ENCODE results near the gene CPA4. TPM values are rescaled to one million over a fixed set of nuclear protein-coding genes. Genes with fewer than 3 reads are reported as not detected.

CPA4 gene
- polyA plus RNA-seq, 1 donor from 2014 or later = 8.9 TPM

DNA sequence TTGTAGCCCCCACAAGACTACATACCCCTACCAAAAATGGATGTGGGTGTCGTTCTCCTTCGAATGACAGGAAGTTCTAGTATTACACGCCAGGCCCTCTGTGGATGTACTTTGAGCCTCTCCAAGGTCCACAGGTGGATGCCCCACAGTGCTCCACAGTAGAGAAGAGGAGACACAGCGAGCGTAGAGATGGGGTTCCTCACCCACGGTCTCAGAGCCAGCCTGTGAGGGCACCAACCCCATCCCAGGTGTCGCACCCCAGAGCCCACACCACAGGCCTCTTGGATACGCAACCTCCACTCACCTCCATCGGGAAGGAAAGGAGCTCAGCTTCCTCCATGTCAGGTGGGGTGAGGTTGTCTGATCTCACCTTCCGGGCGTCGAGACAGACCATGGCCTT, 54.0 kb downstream of the CPA4 start:
- Histone ChIP-seq H3K36me3 (ENCODE audit: insufficient read depth, low read length) (no peaks in the 10 kb centered on the region), H3K27me3 (ENCODE audit: insufficient read depth, low read depth, low read length) (no peaks in the 10 kb centered on the region), H3K9me3 (ENCODE audit: low read length) (no peaks in the 10 kb centered on the region), H3K27ac (ENCODE audit: low read length) (peak overlapping the region; percentile 81), H3K9me2 (ENCODE audit: insufficient read depth, low read length) (no peaks in the 10 kb centered on the region), H2AFZ (ENCODE audit: low read depth, low read length) (no peak overlapping the region), H3K79me2 (replicated peaks; ENCODE audit: insufficient read depth, low read length) (no peaks in the 10 kb centered on the region), H4K20me1 (ENCODE audit: insufficient read depth) (no peaks in the 10 kb centered on the region), H3F3A (ENCODE audit: insufficient read depth, low read length, poor library complexity, severe bottlenecking) (peaks cover 3% of the 10 kb centered on the region), H3K9ac (ENCODE audit: low read length) (no peak overlapping the region), H3K4me2 (ENCODE audit: low read length) (no peak overlapping the region), H3K4me3 (ENCODE audit: low read length) (no peak overlapping the region)
- TF ChIP-seq TAF1 (IDR thresholded peaks at IDR 0.05; ENCODE audit: low read depth) (no peak), SMC3 (conservative IDR thresholded peaks at IDR 0.05; ENCODE audit: poor library complexity) (no peak), RAD21 (conservative IDR thresholded peaks at IDR 0.05) (no peak), MXI1 (conservative IDR thresholded peaks at IDR 0.05; ENCODE audit: poor library complexity, severe bottlenecking) (no peak), POLR2AphosphoS5 (IDR thresholded peaks at IDR 0.05) (no peak)
- TF ChIP-seq, protein P1, sequence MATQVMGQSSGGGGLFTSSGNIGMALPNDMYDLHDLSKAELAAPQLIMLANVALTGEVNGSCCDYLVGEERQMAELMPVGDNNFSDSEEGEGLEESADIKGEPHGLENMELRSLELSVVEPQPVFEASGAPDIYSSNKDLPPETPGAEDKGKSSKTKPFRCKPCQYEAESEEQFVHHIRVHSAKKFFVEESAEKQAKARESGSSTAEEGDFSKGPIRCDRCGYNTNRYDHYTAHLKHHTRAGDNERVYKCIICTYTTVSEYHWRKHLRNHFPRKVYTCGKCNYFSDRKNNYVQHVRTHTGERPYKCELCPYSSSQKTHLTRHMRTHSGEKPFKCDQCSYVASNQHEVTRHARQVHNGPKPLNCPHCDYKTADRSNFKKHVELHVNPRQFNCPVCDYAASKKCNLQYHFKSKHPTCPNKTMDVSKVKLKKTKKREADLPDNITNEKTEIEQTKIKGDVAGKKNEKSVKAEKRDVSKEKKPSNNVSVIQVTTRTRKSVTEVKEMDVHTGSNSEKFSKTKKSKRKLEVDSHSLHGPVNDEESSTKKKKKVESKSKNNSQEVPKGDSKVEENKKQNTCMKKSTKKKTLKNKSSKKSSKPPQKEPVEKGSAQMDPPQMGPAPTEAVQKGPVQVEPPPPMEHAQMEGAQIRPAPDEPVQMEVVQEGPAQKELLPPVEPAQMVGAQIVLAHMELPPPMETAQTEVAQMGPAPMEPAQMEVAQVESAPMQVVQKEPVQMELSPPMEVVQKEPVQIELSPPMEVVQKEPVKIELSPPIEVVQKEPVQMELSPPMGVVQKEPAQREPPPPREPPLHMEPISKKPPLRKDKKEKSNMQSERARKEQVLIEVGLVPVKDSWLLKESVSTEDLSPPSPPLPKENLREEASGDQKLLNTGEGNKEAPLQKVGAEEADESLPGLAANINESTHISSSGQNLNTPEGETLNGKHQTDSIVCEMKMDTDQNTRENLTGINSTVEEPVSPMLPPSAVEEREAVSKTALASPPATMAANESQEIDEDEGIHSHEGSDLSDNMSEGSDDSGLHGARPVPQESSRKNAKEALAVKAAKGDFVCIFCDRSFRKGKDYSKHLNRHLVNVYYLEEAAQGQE (IDR thresholded peaks at IDR 0.05; ENCODE audit: borderline replicate concordance) = no peak

DNA sequence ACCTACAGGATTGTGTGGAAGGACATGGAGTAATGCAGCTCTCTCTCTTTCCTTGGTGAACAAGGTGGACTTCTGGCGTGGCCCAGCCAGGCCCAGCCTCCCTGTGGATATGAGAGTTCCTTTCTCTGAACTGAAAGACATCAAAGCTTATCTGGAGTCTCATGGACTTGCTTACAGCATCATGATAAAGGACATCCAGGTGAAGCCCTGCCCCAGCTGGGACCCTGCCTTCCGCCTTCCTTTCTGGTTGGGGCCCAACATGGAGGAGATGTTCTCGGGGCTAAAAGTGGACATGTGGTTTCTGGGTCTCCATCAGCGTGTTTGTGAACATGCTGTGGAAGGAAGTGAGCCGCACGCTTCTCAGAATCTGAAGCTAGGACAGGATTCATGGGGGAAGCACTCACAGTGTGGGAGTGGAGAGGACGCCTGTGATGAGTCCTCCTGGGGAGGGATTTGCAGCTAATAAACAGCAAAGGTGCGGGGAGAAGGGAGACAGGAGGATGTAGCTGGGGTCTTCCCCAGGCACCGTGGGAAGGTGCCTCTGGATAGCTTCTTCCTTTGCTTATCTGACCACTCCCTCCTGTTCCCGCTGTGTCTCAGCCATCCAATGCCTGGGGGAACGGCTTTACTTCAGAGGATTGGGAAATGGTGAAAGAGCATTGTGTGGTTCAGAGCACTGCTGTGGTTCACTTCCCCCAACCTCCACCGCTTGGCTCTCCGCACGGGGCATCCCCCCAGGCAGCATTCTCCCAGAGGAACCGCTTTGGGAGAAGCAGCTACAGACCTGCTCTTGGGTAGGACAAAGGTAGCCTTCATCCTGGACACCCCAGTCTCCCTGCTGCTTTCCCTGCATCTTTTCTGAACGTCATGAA, 57.2 kb downstream of the CPA4 start:
- Histone ChIP-seq H3K9ac (ENCODE audit: low read length) (peak overlapping the region; percentile 82), H3K4me2 (ENCODE audit: low read length) (no peak overlapping the region), H2AFZ (ENCODE audit: low read depth, low read length) (no peak overlapping the region), H3K27ac (ENCODE audit: low read length) (peak overlapping the region; percentile 99), H4K20me1 (ENCODE audit: insufficient read depth) (no peaks in the 10 kb centered on the region), H3K9me2 (ENCODE audit: insufficient read depth, low read length) (no peaks in the 10 kb centered on the region), H3F3A (ENCODE audit: insufficient read depth, low read length, poor library complexity, severe bottlenecking) (peaks cover 11% of the 10 kb centered on the region), H3K36me3 (ENCODE audit: insufficient read depth, low read length) (no peaks in the 10 kb centered on the region), H3K79me2 (replicated peaks; ENCODE audit: insufficient read depth, low read length) (no peaks in the 10 kb centered on the region), H3K9me3 (ENCODE audit: low read length) (no peaks in the 10 kb centered on the region), H3K27me3 (ENCODE audit: insufficient read depth, low read depth, low read length) (no peaks in the 10 kb centered on the region), H3K4me3 (ENCODE audit: low read length) (no peak overlapping the region)
- no peak for TF ChIP-seq SMC3 (conservative IDR thresholded peaks at IDR 0.05; ENCODE audit: poor library complexity)
- no peak for TF ChIP-seq MXI1 (conservative IDR thresholded peaks at IDR 0.05; ENCODE audit: poor library complexity, severe bottlenecking)
- TF ChIP-seq TAF1 (IDR thresholded peaks at IDR 0.05; ENCODE audit: low read depth) = no peak
- no peak for TF ChIP-seq POLR2AphosphoS5 (IDR thresholded peaks at IDR 0.05)
- TF ChIP-seq EP300 (conservative IDR thresholded peaks at IDR 0.05; ENCODE audit: poor library complexity, severe bottlenecking) = no peak

DNA sequence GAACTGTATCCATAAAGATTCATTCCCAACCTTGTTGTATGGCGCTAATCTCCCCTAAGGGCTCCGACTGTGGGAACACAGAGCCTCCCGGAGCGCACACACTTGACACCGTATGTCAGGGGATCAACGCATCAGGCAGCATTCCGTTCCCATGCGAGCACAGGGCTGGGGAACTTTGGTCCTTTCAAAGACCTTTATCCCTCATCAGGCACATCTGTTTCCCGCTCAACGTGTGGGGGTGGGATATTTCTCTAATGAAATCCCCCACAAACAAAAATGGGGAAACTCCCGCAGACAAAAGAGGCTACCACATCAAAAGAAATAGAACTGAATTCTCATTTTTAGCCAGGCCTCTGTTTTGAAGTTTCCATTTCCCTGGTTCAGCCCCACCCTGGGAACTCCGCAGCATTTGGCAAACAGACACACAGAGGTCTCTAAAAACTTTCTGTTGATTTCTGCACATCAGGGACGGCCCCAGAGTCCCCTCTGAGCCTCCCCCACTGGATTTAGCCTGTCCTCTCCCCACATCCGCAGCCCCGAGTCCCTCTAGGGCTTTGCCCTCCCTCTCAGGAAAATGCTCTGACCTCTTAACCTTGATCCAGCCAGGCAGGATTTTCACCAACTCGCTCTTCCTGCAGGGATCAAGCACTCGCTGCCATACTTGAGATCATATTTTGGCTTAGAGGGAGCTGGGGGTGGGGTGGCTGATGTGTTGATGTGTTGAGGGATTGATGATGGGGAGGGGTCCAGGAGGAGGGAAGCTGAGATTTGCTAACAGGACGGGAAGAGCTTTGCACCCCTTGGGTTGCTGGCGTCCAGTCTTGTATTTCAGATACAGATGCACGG, 58.2 kb downstream of the CPA4 start:
- TF ChIP-seq EP300 (conservative IDR thresholded peaks at IDR 0.05; ENCODE audit: poor library complexity, severe bottlenecking) (peak; percentile 8), SMC3 (conservative IDR thresholded peaks at IDR 0.05; ENCODE audit: poor library complexity) (no peak), POLR2AphosphoS5 (IDR thresholded peaks at IDR 0.05) (peak; percentile 62)
- TF ChIP-seq, protein P1 (IDR thresholded peaks at IDR 0.05; ENCODE audit: borderline replicate concordance) = peak; percentile 91
- Histone ChIP-seq H3F3A (ENCODE audit: insufficient read depth, low read length, poor library complexity, severe bottlenecking) (peaks cover 11% of the 10 kb centered on the region), H3K27me3 (ENCODE audit: insufficient read depth, low read depth, low read length) (no peaks in the 10 kb centered on the region), H3K9ac (ENCODE audit: low read length) (peak overlapping the region; percentile 82), H3K9me2 (ENCODE audit: insufficient read depth, low read length) (no peaks in the 10 kb centered on the region), H3K36me3 (ENCODE audit: insufficient read depth, low read length) (no peaks in the 10 kb centered on the region), H3K9me3 (ENCODE audit: low read length) (no peaks in the 10 kb centered on the region), H3K4me2 (ENCODE audit: low read length) (no peak overlapping the region), H3K27ac (ENCODE audit: low read length) (peak overlapping the region; percentile 99), H2AFZ (ENCODE audit: low read depth, low read length) (no peak overlapping the region), H4K20me1 (ENCODE audit: insufficient read depth) (no peaks in the 10 kb centered on the region), H3K79me2 (replicated peaks; ENCODE audit: insufficient read depth, low read length) (no peaks in the 10 kb centered on the region), H3K4me3 (ENCODE audit: low read length) (peak overlapping the region; percentile 54)
